GM18868 (cell line): ENCODE measurements around the gene WWOX.

Source experiments
- ATAC-seq: cut with Tn5 transposase; IDR thresholded peaks from one replicate; pipeline ENCODE4 v1.9.1; 2021; ENCODE audit warnings: mild to moderate bottlenecking, moderate library complexity; ENCODE audit not compliant: unreplicated experiment

The WWOX gene

GRCh38 chr16:78812582-78812981 is 713.1 kb downstream of the WWOX start:
- ATAC-seq = no peak

GRCh38 chr16:78813661-78814311 is 714.3 kb downstream of the WWOX start:
- no peak for ATAC-seq

GRCh38 chr16:78815713-78816112 is 716.3 kb downstream of the WWOX start:
- no peak for ATAC-seq

DNA sequence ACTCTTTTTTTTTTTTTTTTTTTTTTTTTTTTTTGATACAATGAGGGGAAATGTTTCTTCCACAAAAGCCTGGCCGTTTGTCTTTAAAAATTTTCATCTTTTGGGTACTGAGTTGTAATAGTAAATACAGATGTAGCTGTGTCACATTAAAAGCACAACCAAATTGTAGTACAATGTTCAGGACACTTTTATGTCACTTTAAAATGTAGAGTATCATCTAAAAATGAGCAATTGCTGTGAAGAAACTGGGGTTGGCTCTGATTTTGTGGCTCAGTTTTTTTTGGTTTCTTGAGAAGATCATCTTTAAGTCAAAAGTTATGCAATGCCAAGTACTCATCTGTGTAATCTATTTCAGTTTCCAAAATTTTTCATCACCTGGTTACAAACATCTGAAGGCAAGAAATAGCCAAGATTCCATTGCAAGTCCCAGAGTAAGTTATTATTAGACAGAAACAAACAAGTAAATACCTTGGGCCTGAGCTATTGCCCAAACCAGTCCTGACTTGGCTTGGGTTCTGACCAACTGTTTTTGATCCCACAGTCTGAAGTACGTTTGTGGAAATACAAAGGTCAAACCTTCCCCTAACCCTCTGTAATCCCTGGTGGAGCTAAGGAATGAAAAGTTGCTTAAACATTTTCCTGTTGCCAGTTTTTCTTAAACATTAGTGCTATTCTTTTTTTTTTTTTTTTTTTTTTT is 717.2 kb downstream of the WWOX start:
- ATAC-seq = no peak

GRCh38 chr16:78817200-78817739 is 717.8 kb downstream of the WWOX start:
- no peak for ATAC-seq

GRCh38 chr16:78821335-78821734 is 721.9 kb downstream of the WWOX start:
- ATAC-seq = no peak

GRCh38 chr16:78822509-78822908 is 723.1 kb downstream of the WWOX start:
- no peak for ATAC-seq

- ATAC-seq = no peak
Measured at GRCh38 chr16:78823027-78823426, 723.6 kb downstream of the WWOX start.

- no peak for ATAC-seq
Measured at GRCh38 chr16:78829280-78829679, 729.8 kb downstream of the WWOX start.

DNA sequence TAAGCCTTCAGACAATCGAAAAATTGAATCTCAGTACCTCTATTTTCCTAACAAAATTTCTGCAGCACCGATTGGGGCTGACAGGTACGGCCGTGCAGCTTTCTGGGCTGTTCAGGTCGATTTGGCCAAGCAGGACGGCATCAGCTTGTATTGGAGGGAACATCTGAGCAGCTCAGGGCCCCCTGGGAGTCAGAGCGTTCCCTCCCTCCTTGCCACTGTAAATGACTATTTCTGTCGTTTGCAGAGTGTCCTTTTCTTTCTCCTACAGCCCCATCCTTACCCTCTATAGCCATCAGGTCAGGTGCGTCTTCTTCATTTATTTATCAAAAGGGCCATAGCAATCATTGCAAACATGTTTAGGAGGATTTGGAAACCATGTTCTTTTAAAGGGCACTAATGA is 731.1 kb downstream of the WWOX start:
- ATAC-seq = no peak

GRCh38 chr16:78832100-78832499 is 732.6 kb downstream of the WWOX start:
- no peak for ATAC-seq

DNA sequence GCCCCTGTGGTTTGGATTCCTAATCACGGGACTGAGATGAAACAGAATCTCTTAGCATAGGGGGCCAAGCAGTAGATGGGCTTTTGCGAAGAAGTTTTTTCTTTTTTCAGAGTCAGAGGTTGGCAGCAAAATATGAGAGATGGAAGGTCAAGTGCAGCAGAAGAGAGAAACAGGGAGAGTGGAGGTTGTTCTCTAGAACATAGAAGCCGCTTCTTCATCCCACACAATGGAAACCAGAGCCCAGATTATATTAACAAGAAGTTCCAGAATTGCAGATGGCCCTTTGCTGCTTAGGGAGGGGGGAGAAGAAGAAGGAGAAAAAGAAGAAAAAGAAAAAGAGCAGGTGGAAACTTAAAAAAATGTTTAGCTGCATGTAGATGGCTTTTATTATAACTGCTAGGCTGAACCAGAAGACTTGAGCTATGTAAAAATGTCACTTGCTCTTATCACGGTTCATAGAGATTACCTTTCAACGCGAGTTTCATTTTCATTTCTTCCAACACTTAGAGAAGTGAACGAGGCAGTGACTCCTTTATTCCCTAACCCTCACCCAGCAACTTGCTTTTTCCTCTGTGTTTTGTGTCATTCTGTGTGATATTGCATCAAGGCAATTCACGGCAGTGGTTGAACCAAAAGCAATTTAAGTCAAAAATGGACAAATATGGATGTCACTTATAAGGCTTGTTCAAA is 737.5 kb downstream of the WWOX start:
- no peak for ATAC-seq

- no peak for ATAC-seq
Measured at GRCh38 chr16:78837706-78838105, 738.3 kb downstream of the WWOX start.

GRCh38 chr16:78838276-78838675 is 738.8 kb downstream of the WWOX start:
- no peak for ATAC-seq

- ATAC-seq = no peak
Measured at GRCh38 chr16:78842950-78843349, 743.5 kb downstream of the WWOX start.

DNA sequence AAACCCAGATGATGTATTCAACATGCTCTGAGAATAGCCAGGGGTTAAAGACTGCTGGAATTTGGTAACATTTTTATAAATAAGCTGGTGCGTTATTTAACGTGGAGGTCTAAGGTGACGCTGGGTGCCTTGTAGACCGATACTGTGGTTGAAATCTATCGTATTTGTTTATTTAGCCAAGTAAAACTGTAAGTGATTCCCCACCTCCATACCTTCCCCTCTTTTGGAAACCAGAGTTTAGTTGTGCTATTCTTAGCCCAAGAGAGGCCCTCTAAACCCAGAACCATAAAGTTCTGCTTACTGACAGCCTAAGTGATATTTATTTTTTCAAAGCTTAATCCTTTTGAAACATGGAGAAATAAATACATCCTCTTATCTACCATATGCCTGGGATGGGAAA is 744.5 kb downstream of the WWOX start:
- no peak for ATAC-seq

- no peak for ATAC-seq
Measured at GRCh38 chr16:78844682-78845081, 745.2 kb downstream of the WWOX start.

DNA sequence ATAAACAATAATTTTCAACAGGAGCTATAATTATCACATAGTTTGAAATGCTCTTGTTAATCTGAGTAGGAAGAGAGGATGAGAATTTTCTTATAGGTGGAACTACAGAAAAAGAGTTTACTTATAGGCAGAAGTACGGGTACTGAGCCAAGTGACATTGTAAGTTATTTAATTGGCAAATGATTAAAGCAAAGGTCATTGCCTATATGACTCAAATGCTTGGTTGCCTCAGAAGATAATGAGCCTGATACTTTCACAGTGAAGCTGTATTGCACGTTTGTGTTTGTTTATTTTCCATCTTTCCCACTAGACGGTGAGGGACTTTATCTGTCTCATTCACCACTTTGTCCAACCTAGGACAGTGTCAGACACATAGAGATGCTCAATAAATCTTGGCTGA is 751.8 kb downstream of the WWOX start:
- no peak for ATAC-seq

DNA sequence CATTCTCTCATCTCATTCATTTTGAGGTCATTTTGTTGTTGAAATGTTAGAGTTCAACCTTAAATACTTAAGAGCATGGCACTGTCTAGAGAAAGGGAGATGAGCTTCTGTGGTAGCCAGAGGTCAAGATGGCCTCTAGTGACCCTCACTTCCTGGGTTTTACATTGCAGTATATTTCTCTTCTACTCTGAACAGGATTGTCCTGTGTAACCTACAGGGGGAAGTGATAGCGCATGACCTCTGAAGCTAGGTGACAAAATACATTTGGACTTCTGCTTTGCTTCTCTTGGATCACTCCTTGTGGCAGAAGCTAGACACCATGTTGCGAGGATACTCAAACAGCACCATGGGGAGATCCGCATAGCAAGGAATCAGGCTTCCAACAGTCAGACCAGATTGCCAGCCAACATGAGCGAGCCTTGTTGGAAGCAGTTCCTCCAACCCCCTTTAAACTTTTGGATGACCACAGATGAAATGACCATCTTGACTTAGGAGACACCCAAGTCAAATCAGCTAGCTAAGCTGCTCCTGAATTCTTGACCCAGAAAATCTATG is 752.7 kb downstream of the WWOX start:
- ATAC-seq = no peak

DNA sequence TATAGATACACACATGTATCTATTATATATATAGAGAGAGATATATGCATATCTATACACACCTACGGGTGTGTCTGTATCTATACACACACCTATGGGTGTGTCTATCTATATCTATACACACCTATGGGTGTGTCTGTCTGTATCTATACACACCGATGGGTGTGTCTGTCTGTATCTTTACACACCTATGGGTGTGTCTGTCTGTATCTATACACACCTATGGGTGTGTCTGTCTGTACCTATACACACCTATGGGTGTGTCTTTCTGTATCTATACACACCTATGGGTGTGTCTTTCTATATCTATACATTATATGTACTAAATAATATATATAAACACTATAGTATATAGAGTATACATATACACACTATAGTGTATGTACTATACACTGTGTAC is 762.6 kb downstream of the WWOX start:
- ATAC-seq = no peak

- ATAC-seq = no peak
Measured at GRCh38 chr16:78866521-78866920, 767.1 kb downstream of the WWOX start.

DNA sequence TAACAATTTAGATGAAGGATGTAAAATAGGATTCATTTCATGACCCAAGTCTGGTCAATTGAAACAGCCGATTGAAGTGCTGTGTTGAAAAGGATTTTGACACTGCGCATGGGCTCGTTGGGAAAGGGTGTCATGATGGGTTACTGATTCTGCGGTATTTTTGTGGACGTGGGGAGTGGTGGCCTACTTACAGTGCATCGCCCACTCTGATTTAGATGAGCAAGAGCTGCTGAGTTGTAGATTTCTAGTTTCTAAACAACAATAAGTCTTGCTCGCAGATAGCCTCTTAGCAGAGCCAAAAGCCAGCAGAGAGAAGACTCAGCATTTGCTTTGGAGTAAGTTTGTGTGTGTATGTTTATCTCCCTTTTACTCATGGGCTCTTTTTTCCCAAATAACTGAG is 770.0 kb downstream of the WWOX start:
- ATAC-seq = no peak
